Duodenal mucosa (tissue), 2 donors: ENCODE data around the gene FAM210B.
"Not testable (repeated sequence)": the region's sequence is repeated elsewhere in the genome, so short reads cannot be mapped to it uniquely, and the experiment has no call there.

Experiments used
- H3K27ac ChIP-seq: one replicate; pipeline ENCODE4 v1.7.0; 2013; ENCODE audit warnings: low read depth, low read length
- H3K27me3 ChIP-seq, 2 donors: one replicate each; pipeline ENCODE4 v1.7.0; 2013; ENCODE audit warnings: low read length in 2 of 2, control low read depth in 1 of 2; ENCODE audit not compliant: insufficient read depth in 2 of 2, control insufficient read depth in 1 of 2
- H3K36me3 ChIP-seq, 2 donors: one replicate each; pipeline ENCODE4 v1.7.0; 2013; ENCODE audit warnings: low read length in 2 of 2, control low read depth in 1 of 2; ENCODE audit not compliant: insufficient read depth in 2 of 2, control insufficient read depth in 1 of 2
- H3K4me1 ChIP-seq, 2 donors: one replicate each; pipeline ENCODE4 v1.7.0; 2013; ENCODE audit warnings: low read length in 2 of 2, control low read depth in 1 of 2; ENCODE audit not compliant: insufficient read depth in 2 of 2, control insufficient read depth in 1 of 2
- H3K4me3 ChIP-seq, 2 donors: one replicate each; pipeline ENCODE4 v1.7.0; 2013; ENCODE audit warnings: low read length in 2 of 2, low read depth in 1 of 2
- H3K9ac ChIP-seq, 2 donors: one replicate each; pipeline ENCODE4 v1.7.0; 2013; ENCODE audit warnings: low read length in 2 of 2, low read depth in 1 of 2
- H3K9me3 ChIP-seq, 2 donors: one replicate each; pipeline ENCODE4 v1.7.0; 2013; ENCODE audit warnings: low read length in 2 of 2, control low read depth in 1 of 2; ENCODE audit not compliant: control insufficient read depth in 1 of 2

The FAM210B gene

DNA sequence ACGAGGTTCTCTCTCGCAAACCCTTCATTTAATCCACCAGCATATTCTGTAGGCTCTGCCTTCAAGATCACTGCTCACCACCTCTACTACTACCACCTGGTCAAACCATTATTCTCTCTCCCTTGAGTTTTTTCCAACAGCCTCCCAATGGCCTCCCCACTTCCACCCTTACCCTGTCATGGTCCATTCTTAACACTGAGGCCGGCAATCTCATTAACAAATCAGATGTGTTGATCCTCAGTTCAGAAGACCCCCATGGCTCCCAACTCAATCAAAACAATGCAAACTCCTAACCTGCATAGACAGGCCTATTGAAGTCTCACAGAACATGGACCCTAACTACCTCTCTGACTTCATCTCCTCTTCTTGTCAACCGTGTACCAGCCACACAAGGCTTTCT is 31.0 kb downstream of the FAM210B start:
- Histone ChIP-seq H3K36me3 (peaks cover 4 to 27% of the 10 kb centered on the region in 2 donors), H3K4me1 (peaks cover 20 to 22% of the 10 kb centered on the region in 2 donors), H3K9ac (no peak overlapping the region), H3K27me3 (no peaks in the 10 kb centered on the region), H3K27ac (no peak overlapping the region), H3K4me3 (no peak overlapping the region), H3K9me3 (no peaks in the 10 kb centered on the region)

DNA sequence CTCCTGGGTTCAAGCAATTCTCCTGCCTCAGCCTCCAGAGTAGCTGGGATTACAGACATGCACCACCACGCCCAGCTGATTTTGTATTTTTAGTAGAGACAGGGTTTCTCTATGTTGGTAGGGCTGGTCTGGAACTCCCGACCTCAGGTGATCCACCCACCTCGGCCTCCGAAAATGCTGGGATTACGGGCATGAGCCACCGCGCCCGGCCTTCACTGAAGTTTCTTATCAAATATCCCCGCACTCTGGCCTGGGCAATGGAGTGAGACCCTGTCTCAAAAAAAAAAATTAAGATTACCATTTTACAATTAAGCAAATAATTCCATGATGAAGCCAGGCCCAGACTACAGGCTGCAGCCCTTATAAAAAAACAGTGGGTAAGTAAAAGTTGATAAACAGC is 31.6 kb downstream of the FAM210B start:
- not testable (repeated sequence) for H3K27ac ChIP-seq, H3K27me3 ChIP-seq, H3K9ac ChIP-seq, H3K9me3 ChIP-seq
- Histone ChIP-seq H3K4me3 (peak overlapping the region in 1 of 2 donors; percentile 97), H3K36me3 (peaks cover 1 to 28% of the 10 kb centered on the region in 2 donors), H3K4me1 (peaks cover 20 to 22% of the 10 kb centered on the region in 2 donors)

DNA sequence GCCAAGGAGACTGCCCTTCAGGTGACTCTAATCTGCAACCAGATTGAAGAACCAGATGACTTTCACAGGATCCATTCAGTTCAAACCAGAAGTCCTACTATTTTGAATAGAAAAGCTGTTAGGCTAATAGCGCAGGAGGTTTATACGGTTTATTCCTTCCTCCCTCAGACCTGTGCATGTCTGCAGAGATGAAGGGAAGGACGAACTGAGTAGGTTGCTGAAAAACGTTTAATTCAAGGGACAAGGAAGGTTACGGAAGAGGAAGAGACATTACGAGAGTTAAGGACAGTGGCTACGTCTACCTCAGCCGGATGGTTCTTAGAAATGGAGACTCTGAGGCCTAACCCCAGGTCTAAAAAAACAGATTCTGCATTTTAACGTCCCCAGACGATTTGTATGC is 32.3 kb downstream of the FAM210B start:
- peaks cover 7 to 29% of the 10 kb centered on the region in 2 donors for H3K36me3 ChIP-seq
- H3K27ac ChIP-seq, result no peak overlapping the region
- H3K27me3 ChIP-seq, result no peaks in the 10 kb centered on the region
- peak overlapping the region; percentile 83 to 94 for H3K9ac ChIP-seq
- peaks cover 20 to 22% of the 10 kb centered on the region in 2 donors for H3K4me1 ChIP-seq
- H3K9me3 ChIP-seq, result no peaks in the 10 kb centered on the region
- peak overlapping the region; percentile 95 to 97 for H3K4me3 ChIP-seq

DNA sequence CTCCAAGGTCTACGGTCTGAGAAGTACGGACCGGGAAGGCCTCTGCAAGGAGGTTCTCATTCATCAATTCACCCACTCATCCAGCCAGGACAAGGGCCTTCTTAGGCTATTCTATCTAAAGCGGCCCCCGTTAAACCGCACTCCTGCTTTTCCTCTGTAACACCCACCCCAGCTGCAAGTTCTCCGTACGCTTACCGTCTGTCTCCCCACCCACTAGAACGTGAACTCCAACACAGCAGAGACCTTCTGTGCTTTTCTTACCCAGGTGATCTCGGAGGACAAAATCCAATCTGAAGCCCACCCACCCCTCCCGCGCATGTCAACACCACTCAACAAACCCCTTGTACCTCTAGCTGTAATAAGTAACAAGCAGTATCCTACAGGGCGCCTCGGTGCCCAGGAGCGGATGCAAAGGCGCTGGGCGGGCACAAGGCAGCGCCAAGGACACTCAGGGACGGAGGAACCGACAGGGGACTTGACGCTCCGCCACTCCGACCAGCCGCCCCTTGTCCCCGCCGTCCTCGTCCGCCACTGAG is 32.9 kb downstream of the FAM210B start:
- no peaks in the 10 kb centered on the region for H3K27me3 ChIP-seq
- H3K4me1 ChIP-seq, result peaks cover 20 to 22% of the 10 kb centered on the region in 2 donors
- H3K9ac ChIP-seq, result peak overlapping the region; percentile 83 to 94
- peak overlapping the region; percentile 95 to 97 for H3K4me3 ChIP-seq
- H3K27ac ChIP-seq, result peak overlapping the region; percentile 71
- H3K36me3 ChIP-seq, result peaks cover 9 to 28% of the 10 kb centered on the region in 2 donors
- H3K9me3 ChIP-seq, result no peaks in the 10 kb centered on the region

DNA sequence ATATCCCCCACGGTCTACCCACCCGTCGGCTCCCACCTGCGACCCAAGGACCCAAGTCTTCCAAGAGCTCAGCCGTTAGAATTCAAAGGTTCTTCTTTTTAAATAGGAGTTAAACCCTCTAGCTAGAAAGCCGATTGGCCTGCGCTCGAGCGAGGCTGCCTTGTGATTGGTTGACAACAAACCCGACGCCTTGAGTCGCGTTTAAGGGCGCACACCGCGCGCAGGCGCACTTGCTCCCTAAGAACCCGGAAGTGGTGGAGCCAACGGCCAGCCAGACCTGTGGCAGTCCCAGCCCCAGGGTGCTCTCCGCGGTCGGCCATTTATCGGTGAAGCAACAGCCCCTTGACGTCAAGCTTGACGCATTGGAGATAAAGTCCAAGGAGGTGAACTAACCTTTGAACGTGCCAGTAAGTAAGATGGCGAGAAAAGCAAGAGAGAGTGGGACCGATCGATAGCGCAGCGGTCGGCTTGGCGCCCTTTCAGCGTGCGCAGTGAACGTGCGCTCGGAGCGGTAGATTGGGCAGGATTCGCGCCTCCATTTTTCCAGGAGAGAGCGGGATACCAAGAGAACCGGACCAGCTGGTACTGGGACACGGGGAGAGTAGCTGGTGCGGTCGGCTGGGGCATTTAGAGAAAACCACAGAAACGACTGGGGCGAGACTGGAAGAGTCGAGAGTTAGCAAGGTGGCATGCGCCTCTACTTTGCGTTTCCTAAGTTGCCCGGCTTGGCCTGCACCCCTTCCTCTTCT is 33.5 kb downstream of the FAM210B start, which contains the start of the genes AURKA and CSTF1:
Gene AURKA, minus strand, starts transcription at position 84 of the 749 bp plus-strand sequence. CDS start 4,018 bp downstream, outside the sequence.
Gene CSTF1, plus strand, starts transcription at position 514 of the 749 bp plus-strand sequence. CDS start 2,908 bp downstream, outside the sequence.
- Histone ChIP-seq H3K27ac (peak within 1 kb of the TSS; percentile 71), H3K4me1 (peaks cover 20 to 22% of the 10 kb centered on the region in 2 donors), H3K9me3 (no peaks in the 10 kb centered on the region), H3K27me3 (no peaks in the 10 kb centered on the region), H3K36me3 (peaks cover 15 to 34% of the 10 kb centered on the region in 2 donors), H3K4me3 (peak within 1 kb of the TSS; percentile 95 to 97), H3K9ac (peak within 1 kb of the TSS; percentile 83 to 94)

DNA sequence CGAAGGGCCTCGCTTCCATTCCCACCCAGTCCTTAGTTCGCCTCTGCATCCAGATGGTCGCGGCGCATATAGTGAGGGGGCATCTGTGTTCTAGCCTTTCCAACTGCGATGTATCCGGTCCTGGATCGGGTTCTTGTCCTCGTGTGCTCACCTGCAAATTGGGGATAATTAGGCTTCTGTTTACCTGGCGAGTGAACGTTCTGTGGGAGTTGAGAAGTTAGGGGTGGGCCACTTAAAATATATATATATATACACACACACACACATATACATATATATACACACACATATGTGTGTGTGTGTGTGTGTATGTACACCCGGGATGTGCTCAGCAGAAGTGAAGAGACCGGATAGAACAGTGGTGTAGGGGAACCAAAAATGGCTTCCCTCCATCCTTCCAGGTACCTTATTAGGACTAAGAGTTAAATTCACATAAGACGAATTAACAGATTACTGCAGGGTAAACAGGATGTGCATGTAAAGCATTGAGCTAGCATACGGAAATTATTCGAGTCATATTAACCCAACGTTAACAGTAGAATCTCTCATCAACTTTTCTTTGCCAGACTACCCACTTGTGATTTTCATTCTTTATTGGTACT is 34.2 kb downstream of the FAM210B start:
- Histone ChIP-seq H3K4me1 (peaks cover 20 to 22% of the 10 kb centered on the region in 2 donors), H3K27me3 (no peaks in the 10 kb centered on the region), H3K9ac (peak overlapping the region; percentile 83 to 94), H3K27ac (peak overlapping the region; percentile 71), H3K4me3 (peak overlapping the region; percentile 95 to 97), H3K9me3 (no peaks in the 10 kb centered on the region), H3K36me3 (peaks cover 21 to 38% of the 10 kb centered on the region in 2 donors)

DNA sequence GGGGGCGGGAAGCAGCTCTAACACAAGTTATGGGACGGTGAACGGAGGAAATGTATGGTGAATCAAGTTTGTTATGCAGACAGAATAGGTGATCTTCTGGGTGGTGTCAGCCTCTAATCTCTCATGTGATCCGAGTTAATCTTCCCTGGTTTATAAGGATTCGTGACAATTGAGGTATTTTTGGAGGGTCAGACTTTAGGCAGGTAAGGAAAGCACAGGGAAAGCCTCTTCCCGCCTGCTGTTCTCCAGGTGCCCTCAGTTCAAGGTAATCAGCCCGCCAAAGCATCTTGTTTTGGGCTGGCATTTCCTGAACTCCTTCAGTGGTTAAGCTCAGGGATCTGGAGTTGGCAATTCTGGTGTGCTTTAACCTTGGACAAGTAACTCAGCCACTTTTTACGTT is 34.9 kb downstream of the FAM210B start:
- Histone ChIP-seq H3K4me3 (peak overlapping the region; percentile 95 to 97), H3K4me1 (peaks cover 20 to 22% of the 10 kb centered on the region in 2 donors), H3K9ac (peak overlapping the region in 1 of 2 donors; percentile 94), H3K36me3 (peaks cover 21 to 40% of the 10 kb centered on the region in 2 donors), H3K27me3 (no peaks in the 10 kb centered on the region), H3K27ac (no peak overlapping the region), H3K9me3 (no peaks in the 10 kb centered on the region)

DNA sequence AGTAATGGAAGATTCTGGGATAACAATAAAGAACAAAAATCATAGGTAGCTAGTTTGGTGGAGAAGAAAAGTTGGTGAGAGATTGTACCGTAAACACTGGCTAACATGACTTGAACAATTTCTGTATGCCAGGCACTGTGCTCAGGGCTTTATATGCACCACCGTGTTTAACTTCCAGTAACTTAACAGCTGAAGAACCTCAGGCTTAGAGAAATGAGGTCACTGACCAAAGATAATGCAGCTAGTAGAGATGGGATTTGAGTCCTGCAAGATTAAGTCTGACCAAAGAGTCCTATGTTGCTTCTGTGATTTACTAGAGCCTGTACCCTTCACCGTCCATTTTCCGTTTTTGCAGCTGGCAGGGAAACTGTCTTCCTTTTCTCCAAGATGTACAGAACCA is 36.4 kb downstream of the FAM210B start:
- Histone ChIP-seq H3K4me1 (peaks cover 20 to 22% of the 10 kb centered on the region in 2 donors), H3K27me3 (no peaks in the 10 kb centered on the region), H3K4me3 (no peak overlapping the region), H3K36me3 (peaks cover 29 to 43% of the 10 kb centered on the region in 2 donors), H3K9ac (no peak overlapping the region), H3K27ac (no peak overlapping the region), H3K9me3 (no peaks in the 10 kb centered on the region)

DNA sequence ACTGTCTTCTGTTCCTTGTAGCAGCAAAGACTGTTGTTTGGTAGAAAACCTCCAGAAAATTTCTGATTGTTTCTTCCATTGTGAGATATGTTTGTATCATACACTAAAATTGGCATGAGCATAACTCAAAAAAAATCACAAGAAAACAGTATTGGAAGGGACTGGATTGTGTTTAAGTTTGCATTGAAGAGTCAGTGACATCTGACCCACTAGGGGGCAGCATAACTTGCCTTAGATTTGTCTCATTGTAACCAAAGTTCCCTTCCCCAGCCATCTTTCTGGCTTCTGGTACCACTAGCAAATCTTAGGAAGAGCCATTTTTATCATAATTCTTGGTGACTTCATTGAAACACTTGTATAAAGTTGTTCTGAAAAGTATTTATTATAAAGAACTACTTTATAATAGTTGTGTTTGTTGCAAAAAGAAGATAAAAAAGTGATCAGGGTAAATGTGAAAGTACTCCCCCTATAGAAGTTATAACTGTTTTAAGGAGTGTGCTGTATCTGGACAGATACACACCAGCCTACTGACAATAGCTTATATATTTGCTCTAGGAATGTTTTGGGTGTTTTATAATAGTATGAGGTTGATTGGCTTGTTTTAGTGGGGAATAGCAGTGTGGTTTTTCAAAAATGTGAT is 41.3 kb downstream of the FAM210B start:
- Histone ChIP-seq H3K36me3 (peaks cover 48 to 74% of the 10 kb centered on the region in 2 donors), H3K9me3 (no peaks in the 10 kb centered on the region)

More for the DNA sequence above, 41.3 kb downstream of the FAM210B start:
- H3K4me1 ChIP-seq, result no peaks in the 10 kb centered on the region
- no peak overlapping the region for H3K27ac ChIP-seq
- H3K4me3 ChIP-seq, result no peak overlapping the region
- H3K9ac ChIP-seq, result no peak overlapping the region
- no peaks in the 10 kb centered on the region for H3K27me3 ChIP-seq
